ENCODE measurements around the gene FKBP9. TPM values are rescaled to one million over a fixed set of nuclear protein-coding genes. Genes with fewer than 3 reads are reported as not detected.
"Not testable (repeated sequence)": the region's sequence is repeated elsewhere in the genome, so short reads cannot be mapped to it uniquely, and the experiment has no call there.

FKBP9 gene, protein sequence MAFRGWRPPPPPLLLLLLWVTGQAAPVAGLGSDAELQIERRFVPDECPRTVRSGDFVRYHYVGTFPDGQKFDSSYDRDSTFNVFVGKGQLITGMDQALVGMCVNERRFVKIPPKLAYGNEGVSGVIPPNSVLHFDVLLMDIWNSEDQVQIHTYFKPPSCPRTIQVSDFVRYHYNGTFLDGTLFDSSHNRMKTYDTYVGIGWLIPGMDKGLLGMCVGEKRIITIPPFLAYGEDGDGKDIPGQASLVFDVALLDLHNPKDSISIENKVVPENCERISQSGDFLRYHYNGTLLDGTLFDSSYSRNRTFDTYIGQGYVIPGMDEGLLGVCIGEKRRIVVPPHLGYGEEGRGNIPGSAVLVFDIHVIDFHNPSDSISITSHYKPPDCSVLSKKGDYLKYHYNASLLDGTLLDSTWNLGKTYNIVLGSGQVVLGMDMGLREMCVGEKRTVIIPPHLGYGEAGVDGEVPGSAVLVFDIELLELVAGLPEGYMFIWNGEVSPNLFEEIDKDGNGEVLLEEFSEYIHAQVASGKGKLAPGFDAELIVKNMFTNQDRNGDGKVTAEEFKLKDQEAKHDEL
- total RNA-seq (2014; rRNA removed; shearing (Covaris generic)): 130 and 146 TPM in 2 replicates
- polyA plus RNA-seq (2014; cell fraction: nucleus; rRNA removed): 113 and 136 TPM in 2 replicates

DNA sequence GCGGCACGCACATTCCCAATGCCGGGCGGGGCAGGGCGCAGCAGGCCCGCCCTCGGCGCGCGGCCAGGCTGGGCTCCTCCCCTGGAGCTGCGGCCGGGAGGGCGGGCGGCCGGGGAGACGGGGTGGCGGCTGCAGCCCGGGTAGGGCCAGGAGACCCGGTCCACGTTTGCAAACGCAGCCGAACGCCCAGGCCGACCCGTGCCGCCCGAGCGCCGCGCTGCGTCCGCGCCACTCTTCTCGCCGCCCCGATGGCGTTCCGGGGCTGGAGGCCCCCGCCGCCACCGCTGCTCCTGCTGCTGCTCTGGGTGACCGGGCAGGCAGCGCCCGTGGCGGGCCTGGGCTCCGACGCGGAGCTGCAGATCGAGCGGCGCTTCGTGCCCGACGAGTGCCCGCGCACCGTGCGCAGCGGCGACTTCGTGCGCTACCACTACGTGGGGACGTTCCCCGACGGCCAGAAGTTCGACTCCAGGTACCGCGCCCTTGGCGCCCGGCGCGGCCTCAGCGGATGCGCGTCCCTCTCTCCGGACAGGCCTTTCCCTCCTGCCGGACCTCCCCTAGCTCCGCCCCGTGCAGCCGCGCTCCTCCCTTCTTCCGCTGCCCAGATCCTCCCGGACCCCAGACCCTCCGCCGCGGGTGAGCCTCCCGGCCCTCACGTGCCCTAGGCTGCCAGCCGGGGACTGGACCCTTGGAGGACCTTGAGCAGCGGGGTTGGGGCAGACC, at the start of gene FKBP9:
Gene FKBP9 (plus strand): TSS at position 115 of the 720 bp plus-strand sequence. CDS start 134 bp downstream, at position 249.
- peak; percentile 83 for DNase-seq (ENCODE audit: extremely low read depth, low read depth)

DNA sequence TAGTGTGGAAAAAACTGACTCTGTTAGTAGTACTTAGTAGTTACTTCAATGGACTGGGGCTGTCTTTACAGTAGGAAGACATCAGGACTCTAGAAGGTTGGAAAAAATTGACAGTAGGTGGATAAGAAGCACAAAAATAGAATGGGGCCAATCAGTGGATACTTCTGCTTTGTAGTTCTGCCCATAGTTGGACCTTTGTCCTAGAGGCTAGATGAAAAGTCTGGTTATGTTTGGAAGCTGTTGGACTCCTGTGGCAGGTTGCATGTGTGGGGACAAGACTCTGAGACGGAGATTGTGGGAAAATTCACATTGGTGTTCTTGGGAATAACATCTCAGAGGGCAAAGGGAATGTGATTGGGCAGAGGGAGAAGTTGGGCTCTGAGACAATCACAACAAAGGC, 47.0 kb upstream of the FKBP9 start:
- no peak for DNase-seq (ENCODE audit: extremely low read depth, low read depth)

DNA sequence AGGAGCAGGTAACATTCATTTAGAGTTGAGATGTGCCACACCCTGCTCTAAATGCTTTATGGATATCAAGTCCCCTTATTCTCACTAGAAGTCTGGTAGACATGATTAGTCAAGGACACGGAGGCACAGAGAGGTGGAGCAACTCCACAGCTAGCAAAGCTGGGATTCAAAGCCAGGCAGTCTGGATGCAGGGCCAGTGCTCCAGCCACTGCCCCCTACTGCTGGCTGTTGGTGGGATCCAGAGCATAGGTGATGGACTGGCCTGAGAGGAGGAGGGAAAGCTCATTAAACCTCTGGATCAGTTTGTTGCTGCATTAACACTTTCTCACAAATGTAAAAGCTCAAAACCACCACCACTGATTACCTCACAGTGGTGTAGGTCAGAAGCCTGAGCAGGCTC, 43.1 kb upstream of the FKBP9 start:
- DNase-seq (ENCODE audit: extremely low read depth, low read depth): no peak

DNA sequence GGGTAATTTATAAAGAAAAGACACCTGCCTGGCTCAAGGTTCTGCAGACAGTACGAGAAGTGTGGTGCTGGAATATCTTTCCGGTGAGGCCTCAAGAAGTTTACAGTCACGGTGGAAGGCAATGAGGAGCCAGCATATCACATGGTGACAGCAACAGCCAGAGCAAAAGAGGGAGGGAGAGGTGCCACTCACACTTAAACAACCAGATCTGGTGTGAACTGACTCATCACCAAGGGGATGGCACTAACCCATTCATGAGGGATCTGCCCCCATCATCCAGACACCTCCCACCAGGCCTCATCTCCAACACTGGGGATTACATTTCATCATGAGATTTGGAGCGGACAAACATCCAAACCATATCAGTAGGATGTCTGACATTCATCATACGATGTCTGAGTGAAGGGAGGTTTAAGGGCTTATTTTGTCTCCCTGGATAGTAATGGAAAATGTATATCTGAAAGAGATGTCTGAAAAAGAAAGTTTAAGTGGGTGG, 42.2 kb upstream of the FKBP9 start:
- no peak for DNase-seq (ENCODE audit: extremely low read depth, low read depth)

DNA sequence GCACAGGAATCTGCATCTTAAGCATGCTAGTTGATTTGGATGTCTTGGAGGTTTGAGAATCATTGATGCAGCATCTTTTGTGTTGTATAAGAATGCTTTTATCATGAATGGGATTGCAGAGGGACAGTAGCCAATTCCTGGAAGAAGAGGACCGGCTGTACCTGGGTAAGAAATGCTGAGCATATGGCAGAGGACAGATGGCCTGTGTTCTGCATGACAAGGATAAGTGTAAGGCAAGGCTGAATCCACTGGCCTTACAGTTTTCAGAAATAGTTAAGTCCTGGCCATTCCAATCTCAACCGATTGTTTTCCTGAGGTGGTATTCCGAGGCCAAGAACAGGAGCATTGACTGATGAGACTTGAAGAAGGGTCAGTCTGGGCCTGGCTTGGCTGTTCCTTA, 41.2 kb upstream of the FKBP9 start:
- no peak for DNase-seq (ENCODE audit: extremely low read depth, low read depth)

DNA sequence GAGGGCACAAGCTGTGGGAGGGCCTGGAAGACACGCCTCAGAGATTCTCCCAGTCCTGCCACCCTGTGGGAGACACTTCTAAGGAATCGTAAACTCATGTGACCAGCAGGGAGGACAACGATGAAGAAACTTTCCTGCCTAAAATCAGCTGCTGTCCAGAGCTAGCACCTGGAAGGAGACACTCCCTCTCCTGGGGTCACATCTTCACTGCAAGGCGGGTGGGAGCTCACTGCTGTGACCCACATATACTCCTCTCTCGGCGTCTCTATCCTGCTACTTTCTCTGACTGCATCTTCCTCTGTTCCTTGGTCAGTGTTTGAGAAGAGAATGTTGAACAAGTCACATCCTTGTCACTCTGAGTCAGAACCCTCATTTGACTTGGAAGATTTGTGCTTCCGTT, 40.2 kb upstream of the FKBP9 start:
- not testable (repeated sequence) for DNase-seq (ENCODE audit: extremely low read depth, low read depth)

DNA sequence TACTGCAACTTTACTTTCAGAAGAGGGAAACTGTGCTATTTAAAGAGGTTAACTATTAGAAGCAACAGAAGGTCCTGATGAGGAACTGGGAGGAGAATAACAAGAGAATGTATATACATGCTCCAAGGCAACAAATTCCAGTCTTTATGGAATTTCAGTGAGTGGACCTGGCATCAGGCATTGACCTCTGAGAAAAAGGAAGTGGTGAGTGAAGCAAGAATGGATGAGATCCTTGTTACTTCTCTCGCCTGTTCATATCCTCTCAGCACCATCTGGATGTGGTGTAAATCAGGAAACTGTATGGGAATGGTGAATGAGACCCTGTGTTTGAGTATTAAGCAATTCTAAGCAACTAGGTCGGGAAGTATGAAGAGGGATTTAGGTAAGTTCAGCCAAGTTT, 35.3 kb upstream of the FKBP9 start:
- DNase-seq (ENCODE audit: extremely low read depth, low read depth): no peak

DNA sequence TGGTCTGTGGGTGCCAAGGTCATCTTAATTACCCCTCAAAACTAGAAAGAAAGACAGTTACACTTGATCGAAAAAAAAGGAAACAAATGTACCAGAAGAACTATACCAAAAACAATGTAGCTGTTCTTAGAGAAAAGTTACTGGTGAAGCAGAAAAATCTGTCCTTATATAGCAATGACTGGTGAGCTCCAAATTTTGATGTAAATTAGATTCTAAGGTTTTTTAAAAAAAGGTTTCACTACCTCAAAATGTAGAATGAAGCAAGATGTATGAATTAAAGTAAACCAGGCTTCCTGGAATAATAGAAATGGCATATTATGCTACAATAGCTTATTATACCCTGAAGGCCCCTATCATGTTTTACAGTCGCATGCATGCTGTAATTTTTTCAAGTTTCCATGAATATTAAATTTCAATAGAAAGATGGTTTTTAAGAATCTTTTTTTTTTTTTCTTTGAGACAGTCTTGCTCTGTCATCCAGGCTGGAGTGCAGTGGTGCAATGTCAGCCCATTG, 28.4 kb upstream of the FKBP9 start:
- DNase-seq (ENCODE audit: extremely low read depth, low read depth): no peak

DNA sequence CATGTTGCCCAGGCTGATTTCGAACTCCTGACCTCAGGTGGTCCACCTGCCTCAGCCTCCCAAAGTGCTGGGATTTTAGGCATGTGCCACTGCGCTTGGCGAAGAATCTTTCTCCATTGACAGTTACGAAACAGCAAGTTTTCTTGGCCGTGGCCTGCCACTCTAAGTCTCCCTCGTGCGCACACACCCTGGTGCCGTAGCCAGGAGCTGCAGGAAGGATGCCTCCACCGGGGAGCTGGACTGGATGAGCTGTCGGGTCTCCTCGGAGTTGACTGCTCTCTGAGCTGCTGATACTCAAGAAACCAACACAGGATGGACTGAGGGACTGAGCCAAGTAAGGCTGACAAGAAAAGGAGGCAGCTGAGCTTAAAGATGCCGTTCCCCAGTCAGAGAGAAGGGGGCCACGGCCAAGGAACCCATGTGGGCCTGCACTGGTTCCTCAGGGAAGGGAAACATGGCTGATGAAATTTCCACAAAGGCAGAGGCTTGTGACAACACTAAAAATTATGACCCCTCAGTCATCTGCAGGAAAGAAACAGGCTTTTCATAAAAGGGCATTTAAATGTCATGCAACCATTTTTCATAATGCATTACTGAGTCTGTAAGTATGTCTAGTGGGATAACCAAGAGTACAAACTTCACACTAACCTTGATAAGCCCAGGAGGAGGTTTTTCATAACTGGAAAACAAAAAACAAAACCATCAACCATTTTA, 27.7 kb upstream of the FKBP9 start:
- no peak for DNase-seq (ENCODE audit: extremely low read depth, low read depth)

DNA sequence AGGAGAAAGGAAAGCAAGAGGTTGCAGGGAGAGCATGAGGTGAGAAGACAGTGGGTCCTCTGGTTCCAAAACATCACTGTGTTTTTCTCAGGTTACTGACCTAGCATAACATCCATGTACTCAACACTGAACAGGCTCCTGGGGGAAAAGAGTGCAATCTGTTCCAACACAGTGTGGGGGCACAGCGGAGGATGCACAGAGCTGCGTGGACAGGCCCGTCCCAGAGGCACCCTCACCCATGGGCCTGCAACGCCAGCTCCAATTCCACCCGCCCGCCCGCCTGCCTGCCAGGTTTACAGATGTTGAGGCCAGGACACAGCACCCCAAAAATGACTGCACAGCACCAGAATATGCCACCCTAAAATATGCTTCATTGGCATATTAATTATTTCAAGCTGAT, 26.9 kb upstream of the FKBP9 start:
- DNase-seq (ENCODE audit: extremely low read depth, low read depth): no peak

DNA sequence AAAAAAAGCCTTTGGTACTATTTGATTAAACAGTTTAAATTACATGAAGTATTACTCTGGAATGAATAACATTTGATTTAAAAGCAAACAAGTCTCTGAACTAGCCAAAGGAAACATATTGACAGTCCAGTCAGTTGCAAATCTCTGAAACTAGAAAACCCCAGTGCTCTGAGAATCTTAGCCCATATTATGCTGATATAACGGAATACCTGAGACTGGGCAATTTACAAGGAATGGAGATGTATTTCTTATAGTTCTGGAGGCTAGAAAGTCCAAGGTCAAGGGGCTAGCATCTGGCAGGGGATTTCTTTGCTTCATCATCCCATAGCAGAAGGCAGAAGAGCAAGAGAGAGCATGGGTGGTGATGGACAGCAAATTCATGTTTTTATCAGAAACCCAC, 21.7 kb upstream of the FKBP9 start:
- DNase-seq (ENCODE audit: extremely low read depth, low read depth): no peak

DNA sequence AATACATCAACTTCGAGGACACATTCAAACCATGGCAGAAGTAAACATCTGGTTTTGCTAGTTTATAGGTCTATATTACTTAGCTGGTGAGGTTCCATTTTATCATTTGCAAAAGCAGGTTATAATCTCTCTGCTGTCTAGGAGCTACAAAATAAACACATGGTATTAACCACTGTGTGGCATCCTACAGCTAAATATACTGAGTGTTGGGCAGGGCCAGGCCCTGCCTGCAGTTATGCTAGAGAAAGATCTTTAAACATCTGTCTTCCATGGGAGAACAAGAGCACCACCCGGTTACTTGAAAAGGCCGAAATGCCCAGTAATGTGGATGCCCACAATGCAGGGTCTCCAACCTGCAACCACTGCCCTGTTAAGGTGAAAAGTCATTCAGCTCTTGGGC, 20.6 kb upstream of the FKBP9 start:
- no peak for DNase-seq (ENCODE audit: extremely low read depth, low read depth)

DNA sequence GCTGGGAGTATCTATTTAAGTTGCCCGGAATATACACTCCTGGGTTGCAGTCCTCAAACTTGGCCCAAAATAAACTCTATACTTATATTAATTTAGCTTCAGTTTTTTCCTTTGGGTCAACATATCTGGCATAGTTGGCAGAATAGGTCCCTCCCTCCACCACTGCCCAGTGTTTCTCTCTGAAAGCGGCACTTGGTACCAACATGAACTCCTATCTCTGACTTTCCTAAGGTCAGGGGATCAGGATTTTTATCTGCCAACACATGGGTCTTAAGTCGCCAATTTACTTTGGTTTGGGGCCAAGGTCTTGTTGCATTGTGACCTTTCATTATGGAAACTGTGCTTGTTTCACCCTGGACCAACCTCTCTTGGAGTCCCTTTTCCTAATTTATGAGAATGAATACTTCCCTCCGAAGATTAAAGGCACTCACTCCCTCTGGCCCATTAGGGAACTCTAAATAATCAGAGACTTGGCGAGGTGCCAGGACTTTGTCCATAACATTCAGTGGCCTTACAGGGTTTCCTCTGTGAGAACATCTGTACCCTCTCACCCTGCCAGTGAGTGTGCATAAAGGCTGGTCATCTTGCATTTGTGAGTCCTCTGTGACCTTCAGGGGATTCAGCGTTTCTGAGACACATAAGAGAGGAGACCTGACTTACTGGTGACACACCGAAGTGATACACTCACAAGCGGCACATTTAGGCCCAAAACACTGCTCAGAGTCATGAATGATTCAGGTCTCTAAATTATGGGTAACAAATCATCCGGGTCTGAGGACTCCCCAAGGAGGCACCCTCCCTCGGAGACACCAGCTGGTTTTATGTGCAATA, 19.7 kb upstream of the FKBP9 start:
- no peak for DNase-seq (ENCODE audit: extremely low read depth, low read depth)

DNA sequence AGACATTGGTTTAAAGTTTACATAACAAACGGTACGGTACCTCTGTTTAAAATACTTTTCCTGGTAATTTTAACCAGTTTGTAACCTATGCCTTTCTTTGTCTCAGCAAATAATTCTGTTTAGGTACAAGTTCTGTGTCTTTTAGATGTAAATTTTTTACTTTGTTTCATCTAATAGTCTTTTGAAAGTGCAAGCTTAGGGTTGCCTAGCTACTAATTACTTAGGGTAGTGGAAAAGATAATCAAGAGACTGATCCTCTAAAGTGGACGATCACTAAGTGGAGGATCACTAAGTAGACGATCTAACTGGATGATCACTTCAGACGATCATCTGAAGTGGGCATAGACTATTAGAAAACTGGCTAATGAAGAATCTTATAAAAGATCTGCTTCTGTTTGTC, 16.1 kb upstream of the FKBP9 start:
- DNase-seq (ENCODE audit: extremely low read depth, low read depth): no peak

DNA sequence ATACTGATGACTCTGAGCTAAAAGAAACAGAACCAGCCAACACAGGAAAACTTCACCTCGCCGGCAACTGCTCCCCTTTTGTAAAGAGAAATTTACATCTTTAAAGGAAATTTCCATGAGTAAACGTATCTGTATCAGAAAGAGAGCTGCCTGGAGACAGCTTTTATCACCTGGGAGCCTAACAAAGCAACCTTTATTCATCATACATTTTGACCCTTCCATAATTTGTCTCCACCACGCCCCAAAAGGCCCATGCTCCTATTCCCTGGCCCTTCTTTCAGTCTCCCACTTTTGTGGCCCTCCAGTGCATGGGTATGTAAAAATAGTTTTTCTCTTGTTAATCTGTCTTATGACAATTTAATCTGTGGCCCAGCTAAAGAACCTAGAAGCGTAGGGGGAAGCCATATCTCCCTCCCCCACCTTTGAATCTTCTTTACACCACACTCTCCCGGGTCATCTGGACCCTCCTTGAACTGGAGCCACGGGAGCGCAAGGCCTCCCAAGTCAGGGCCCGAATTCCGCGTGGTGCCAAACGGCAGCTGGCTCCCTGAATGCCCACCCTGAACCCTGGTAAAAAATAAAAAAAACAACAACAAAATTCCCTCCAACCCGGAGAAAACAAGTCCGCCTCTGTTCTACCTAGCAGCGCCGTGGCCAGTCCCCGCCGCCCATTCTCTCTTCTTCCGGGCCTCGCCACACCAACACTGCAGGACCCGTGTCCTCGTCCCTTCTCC, 15.4 kb upstream of the FKBP9 start:
- no peak for DNase-seq (ENCODE audit: extremely low read depth, low read depth)

DNA sequence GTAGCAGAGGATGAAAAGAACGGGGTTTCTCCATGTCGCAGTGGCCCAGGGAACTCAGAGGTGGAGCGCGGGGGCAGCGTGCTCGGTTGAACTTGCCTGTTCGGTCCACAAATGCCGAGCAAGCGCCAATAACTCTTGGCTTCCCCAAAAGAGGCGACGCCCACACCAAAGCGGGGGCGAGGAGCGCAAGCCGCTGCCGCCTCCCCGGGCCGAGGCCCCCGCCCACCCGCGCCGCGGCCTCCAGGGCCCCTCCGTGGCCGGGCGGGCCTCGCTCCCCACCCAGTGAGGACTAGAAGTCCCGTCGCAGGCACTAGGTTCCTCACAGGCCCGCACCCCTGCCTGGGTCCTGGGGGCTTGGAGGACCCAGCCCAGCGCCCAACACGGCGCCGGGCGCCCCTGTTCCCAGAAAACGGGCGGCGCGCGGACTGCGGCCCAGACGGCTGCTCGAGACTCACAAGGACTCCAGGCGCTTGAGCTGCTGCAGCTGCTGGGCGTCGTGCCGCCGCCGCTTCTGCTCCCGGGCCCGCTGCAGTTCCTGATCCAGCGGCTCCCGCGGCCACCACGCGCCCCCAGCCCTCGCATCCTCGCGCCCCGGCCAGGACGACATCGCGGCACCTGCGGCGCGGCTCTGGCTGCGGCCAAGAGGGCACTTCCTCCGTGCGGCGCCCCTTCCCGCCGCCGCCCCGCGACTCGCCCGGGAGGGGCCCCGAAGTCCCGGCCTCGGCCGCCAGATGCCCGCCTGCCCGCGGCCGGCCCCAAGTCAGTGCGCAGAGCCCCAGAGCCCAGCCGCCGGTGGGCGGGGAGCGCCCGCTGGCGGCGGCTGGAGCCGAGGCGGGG, 14.6 kb upstream of the FKBP9 start:
- DNase-seq (ENCODE audit: extremely low read depth, low read depth): peak; percentile 76

DNA sequence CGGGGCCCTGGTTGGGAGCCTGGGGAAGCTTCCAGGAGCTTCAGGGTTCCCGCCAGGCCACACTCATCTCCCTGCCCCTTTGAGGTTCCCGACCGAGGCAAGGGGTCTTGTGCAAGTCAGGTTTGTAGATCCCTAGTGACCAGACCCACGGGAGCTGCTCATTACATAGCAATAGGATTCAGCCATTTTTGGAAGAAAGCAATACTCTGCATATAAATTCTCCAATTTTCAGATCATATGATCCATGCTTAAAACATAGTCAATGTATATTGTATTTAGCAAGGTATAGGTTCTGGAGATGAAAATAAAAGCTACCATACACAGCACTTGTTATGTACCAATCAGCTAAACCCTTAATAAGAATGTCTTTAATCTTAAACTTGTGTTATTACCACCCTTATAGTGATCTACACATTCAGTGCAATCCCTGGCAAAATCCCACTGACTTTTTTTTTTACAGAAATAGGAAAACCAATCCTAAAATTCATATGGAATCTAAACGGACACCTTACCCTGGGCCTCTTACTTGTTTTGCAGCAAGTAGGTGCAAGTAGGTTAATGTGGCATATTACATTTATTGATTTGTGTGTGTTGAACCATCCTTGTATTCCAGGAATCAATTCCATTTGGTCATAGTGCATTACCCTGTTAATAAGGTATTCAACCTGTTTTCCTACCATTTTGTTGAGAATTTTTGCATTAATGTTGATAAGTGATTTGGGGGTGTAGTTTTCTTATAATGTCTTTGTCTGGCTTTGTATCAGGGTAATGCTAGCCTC, 13.8 kb upstream of the FKBP9 start:
- no peak for DNase-seq (ENCODE audit: extremely low read depth, low read depth)

Data from NCI-H460 (cell line).